HFF-Myc (cell line): ENCODE results near the gene ESR2.

Experiments
- DNase-seq: peaks from one replicate; pipeline ENCODE4 v3.0.0-alpha.2; 2011; ENCODE audit warnings: low read depth; ENCODE audit errors: extremely low read depth
- H3K4me3 ChIP-seq: replicated peaks from 2 replicates; pipeline ENCODE4 v1.5.1; 2011; ENCODE audit warnings: low read depth, mild to moderate bottlenecking, control low read depth, low read length
- TF ChIP-seq, protein P1 (sequence below): IDR thresholded peaks from 2 replicates; pipeline ENCODE4 v1.5.1; 2012; ENCODE audit warnings: mild to moderate bottlenecking, low read depth, low read length, control low read depth; ENCODE audit errors: missing control alignments

ESR2 gene

DNA sequence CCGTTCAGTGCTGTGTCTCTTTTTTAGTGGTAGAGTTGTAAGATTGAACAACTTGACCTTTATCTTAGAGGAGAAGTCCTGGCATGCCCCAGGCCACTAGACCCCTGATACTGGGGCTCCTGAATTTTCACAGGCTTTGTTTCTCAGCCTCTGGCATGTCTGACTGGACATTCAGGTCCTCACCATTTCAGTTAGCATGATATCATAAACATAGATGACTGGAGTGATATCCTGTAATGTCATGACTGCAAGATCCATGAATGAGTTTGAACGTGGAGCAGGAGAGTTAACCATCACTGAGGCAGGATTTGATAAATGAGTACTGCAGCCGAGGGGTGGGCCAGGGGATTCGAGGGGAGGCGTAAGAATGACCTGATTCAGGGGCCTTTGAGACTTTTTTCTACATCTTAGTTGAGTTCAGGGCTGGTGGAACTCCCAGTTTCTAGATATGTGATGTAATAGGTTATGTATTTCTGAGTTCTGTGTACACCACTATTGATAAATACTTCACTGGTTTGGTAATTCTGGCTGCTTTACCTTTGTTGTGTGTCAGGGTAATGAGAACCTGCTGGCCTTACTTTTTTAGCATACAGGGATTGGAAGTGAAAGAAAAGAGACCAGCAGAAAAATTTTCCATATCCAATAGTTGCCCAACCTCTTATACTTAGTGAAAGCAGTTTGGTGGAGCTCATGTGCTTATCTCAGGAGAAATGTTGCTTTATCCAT, 224.4 kb downstream of the ESR2 start:
- no peak overlapping the region for H3K4me3 ChIP-seq
- no peak for DNase-seq
- TF ChIP-seq, protein P1, sequence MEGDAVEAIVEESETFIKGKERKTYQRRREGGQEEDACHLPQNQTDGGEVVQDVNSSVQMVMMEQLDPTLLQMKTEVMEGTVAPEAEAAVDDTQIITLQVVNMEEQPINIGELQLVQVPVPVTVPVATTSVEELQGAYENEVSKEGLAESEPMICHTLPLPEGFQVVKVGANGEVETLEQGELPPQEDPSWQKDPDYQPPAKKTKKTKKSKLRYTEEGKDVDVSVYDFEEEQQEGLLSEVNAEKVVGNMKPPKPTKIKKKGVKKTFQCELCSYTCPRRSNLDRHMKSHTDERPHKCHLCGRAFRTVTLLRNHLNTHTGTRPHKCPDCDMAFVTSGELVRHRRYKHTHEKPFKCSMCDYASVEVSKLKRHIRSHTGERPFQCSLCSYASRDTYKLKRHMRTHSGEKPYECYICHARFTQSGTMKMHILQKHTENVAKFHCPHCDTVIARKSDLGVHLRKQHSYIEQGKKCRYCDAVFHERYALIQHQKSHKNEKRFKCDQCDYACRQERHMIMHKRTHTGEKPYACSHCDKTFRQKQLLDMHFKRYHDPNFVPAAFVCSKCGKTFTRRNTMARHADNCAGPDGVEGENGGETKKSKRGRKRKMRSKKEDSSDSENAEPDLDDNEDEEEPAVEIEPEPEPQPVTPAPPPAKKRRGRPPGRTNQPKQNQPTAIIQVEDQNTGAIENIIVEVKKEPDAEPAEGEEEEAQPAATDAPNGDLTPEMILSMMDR, result no peak

DNA sequence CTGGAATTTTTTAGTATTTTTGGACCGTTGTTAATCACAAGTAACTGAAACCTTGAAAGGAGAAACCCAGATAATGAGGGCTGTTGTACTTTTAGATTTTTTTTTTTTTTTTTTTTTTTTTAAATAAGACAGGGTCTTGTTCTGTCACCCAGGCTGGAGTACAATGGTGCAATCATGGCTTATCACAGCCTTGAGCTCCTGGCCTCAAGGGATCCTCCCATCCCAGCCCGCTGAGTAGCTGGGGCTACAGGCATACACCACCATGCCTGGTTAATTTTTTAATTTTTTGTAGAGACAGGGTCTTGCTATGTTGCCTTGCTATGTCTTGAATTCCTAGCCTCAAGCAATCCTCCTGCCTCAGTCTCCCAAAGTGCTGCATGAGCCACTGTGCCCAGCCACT, 229.7 kb downstream of the ESR2 start:
- no peak overlapping the region for H3K4me3 ChIP-seq
- TF ChIP-seq, protein P1, result no peak
- DNase-seq, result no peak

DNA sequence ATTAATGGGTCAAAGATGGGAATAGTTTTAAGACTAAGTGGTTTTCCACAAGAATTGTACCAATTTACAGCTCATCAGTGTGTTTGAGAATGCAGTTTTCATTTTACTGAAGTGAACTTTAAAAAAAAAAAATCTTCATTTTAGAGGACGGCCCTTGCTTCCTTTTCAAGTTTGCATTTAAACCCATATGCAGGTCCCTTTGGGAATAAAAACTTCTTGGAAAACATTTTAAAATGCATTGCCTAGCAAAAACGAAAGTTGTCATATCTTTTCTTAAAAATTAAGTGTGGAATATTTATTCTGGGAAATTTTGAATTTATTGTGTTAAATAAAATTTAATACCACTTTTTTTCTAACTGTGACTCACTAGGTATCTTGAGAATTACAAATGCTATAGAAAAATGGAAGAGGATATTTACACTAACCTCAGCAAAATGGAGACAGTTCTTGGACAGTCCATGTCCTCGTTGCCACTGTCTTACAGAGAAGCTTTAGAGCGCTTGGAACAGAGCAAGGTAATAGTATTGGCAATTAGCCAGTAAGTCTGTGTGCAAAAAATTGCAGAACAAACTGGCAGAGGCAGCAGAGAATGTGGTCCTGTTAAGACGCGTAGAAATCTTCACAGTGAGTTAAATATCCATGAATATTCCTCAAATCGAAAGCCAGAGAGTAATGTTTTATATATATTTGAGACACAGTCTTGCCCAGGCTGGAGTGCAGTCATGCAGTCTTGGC, 231.6 kb downstream of the ESR2 start:
- DNase-seq, result no peak
- no peak overlapping the region for H3K4me3 ChIP-seq
- TF ChIP-seq, protein P1, result no peak

DNA sequence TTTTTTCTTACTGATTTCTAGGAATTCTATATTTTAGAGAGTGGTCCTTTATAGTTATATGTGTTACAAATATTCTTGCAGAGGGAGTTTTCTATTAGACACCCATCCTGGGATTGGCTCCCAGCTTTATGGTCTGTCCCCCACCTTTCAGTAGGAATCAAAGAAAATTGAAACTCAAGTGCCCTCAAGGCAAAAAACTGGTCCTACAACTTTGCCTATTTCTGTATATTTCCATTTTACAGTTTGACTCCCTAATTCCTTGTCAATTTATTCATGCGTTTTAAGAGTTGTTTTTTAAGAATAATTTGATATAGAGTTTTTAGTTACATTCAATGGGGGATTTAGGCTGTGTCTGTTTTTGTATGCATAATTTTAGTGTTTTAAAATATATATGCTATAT, 232.5 kb downstream of the ESR2 start:
- no peak overlapping the region for H3K4me3 ChIP-seq
- TF ChIP-seq, protein P1, result no peak
- DNase-seq, result no peak

DNA sequence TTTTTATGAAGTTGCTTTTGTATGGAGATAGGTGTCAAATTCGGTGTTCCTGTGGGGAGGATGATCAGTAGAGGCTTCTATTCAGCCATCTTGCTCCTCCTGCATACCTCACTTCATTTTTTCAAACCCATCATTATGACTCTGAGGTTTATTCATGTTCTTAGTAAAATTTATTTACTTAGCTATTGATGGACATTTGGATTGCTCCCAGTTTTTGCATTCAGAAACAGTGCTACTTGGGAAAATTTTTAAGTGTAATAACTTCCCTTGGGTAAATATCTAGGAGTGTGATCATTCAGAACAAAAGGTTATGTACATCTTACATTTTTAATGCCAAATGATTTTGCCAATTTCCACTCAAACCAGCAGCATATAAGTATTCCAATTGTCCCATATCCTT, 233.1 kb downstream of the ESR2 start:
- H3K4me3 ChIP-seq, result no peak overlapping the region
- TF ChIP-seq, protein P1, result no peak
- DNase-seq, result no peak

DNA sequence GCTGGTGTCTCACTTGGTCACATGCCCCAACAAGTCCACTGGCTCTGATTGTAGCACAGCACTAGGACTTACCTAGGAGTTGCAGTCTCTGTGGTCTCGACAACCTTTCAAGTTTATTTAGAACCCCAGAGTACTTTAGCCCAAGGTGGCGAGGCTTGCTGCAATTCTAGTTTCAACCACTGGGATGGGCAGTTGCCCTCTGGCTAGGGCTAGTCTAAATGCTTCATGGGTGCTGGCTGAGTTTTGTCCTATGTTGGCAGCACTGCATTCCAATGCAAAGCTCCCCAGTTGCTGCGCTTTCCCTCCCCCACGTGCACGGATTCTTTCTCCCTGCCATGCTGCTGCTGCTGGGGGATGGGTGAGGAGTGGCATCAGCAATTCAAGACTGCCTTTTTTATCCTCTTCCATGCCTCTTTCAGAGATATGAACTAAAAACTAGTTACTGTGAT, 233.5 kb downstream of the ESR2 start:
- no peak overlapping the region for H3K4me3 ChIP-seq
- peak; percentile 4 for DNase-seq
- TF ChIP-seq, protein P1, result peak; percentile 58
